H1 (cell line): Measurements from ENCODE around the gene PATJ. TPM values are rescaled to one million over a fixed set of nuclear protein-coding genes. Genes with fewer than 3 reads are reported as not detected.

Source experiments
- CBX5 ChIP-seq: fragments of 300-800, 300-1000 bp; sonication (generic); IDR thresholded peaks from 2 replicates; pipeline ENCODE4 v1.7.1; 2016; ENCODE audit warnings: antibody characterized with exemption, low read length, low read depth
- CTBP2 ChIP-seq: IDR thresholded peaks from 2 replicates; pipeline ENCODE4 v1.7.0; 2011; ENCODE audit warnings: borderline replicate concordance, mild to moderate bottlenecking, moderate library complexity, mixed read lengths, low read length; ENCODE audit not compliant: insufficient read depth, insufficient read length
- EP300 ChIP-seq, 2 experiments: IDR thresholded peaks; 1 replicate in 1 of 2; 2 replicates in 1 of 2; pipeline ENCODE4 v1.6.1; 2011 to 2012; ENCODE audit warnings: low read depth in 2 of 2, low read length in 2 of 2, mild to moderate bottlenecking in 2 of 2, borderline replicate concordance in 1 of 2, inconsistent platforms in 1 of 2, moderate library complexity in 1 of 2
- JUND ChIP-seq: IDR thresholded peaks from 2 replicates; pipeline ENCODE4 v1.6.1; 2011; ENCODE audit warnings: mild to moderate bottlenecking, improper control_type of control experiment, low read length
- RAD21 ChIP-seq, 2 experiments: IDR thresholded peaks in 1 of 2; conservative IDR thresholded peaks in 1 of 2; 2 replicates each; pipeline ENCODE4 v1.6.1; 2011; ENCODE audit warnings: low read depth in 2 of 2, low read length in 2 of 2, improper control_type of control experiment in 1 of 2, inconsistent platforms in 1 of 2, mild to moderate bottlenecking in 1 of 2, moderate library complexity in 1 of 2
- RFX5 ChIP-seq: IDR thresholded peaks from 2 replicates; pipeline ENCODE4 v1.6.1; 2011; ENCODE audit warnings: low read depth, low read length, improper control_type of control experiment, borderline replicate concordance
- SIN3A ChIP-seq, 2 experiments: IDR thresholded peaks in 1 of 2; conservative IDR thresholded peaks in 1 of 2; 2 replicates each; pipeline ENCODE4 v1.6.1; 2011 to 2012; ENCODE audit warnings: low read length in 2 of 2, improper control_type of control experiment in 1 of 2, low read depth in 1 of 2, mild to moderate bottlenecking in 1 of 2
- polyA plus RNA-seq, 7 experiments: library from polyadenylated mRNA; depleted of rRNA in 3 of 7; stranded (reverse) in 5 of 7; unstranded in 2 of 7; fragments of >200 nt in 5 of 7; fragments of 200-250 nt in 2 of 7; gene quantifications; 1 replicate in 5 of 7; 2 replicates in 1 of 7; 4 replicates in 1 of 7; pipeline versions ENCODE4 v1.2.1 to v1.2.3, GENCODE V29; 2011 to 2013; ENCODE audit warnings: missing spikeins in 2 of 7, mixed read lengths in 2 of 7
- total RNA-seq: library from RNA; stranded (reverse); fragmentation: NEBNext Ultra II Directional; extraction: Animal tissue kit (Norgen Biotek cat#: 25700); gene quantifications from 2 replicates; pipeline ENCODE4 v1.2.1, GENCODE V29; 2021
- TF ChIP-seq, protein P1 (sequence below): fragments of 300-600 bp; sonication (generic); IDR thresholded peaks from 2 replicates; pipeline ENCODE4 v1.7.1; 2012; ENCODE audit warnings: low read length, moderate library complexity, mild to moderate bottlenecking, inconsistent platforms; ENCODE audit not compliant: insufficient replicate concordance
- TF ChIP-seq, protein P2 (sequence below): IDR thresholded peaks from 2 replicates; pipeline ENCODE4 v1.6.1; 2012; ENCODE audit warnings: inconsistent platforms

Gene PATJ
- total and polyA plus RNA-seq, 2 of the 8 experiments (the other 6 are each of a cell fraction or from before 2014, with no cell fraction given): 8.2 to 55.6 TPM

DNA sequence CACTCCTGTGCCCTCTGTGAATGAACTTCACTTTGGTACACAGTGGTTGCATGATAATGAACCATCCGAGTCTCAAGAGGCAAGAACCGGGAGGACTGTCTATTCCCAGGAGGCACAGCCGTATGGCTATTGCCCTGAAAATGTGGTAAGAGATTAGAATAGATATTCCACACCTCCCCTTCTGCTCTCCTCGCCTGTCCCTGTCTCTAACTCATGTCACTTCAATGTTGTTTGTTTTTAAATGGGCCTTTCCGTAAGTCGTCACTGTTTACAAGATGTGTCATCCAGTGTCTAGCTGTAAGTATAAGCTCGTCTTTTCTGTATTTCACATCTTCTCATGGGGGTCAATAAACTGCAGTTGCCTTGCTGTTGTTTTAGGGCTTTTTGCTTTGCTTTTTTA is 122.2 kb downstream of the PATJ start (continued):
- TF ChIP-seq, protein P1, sequence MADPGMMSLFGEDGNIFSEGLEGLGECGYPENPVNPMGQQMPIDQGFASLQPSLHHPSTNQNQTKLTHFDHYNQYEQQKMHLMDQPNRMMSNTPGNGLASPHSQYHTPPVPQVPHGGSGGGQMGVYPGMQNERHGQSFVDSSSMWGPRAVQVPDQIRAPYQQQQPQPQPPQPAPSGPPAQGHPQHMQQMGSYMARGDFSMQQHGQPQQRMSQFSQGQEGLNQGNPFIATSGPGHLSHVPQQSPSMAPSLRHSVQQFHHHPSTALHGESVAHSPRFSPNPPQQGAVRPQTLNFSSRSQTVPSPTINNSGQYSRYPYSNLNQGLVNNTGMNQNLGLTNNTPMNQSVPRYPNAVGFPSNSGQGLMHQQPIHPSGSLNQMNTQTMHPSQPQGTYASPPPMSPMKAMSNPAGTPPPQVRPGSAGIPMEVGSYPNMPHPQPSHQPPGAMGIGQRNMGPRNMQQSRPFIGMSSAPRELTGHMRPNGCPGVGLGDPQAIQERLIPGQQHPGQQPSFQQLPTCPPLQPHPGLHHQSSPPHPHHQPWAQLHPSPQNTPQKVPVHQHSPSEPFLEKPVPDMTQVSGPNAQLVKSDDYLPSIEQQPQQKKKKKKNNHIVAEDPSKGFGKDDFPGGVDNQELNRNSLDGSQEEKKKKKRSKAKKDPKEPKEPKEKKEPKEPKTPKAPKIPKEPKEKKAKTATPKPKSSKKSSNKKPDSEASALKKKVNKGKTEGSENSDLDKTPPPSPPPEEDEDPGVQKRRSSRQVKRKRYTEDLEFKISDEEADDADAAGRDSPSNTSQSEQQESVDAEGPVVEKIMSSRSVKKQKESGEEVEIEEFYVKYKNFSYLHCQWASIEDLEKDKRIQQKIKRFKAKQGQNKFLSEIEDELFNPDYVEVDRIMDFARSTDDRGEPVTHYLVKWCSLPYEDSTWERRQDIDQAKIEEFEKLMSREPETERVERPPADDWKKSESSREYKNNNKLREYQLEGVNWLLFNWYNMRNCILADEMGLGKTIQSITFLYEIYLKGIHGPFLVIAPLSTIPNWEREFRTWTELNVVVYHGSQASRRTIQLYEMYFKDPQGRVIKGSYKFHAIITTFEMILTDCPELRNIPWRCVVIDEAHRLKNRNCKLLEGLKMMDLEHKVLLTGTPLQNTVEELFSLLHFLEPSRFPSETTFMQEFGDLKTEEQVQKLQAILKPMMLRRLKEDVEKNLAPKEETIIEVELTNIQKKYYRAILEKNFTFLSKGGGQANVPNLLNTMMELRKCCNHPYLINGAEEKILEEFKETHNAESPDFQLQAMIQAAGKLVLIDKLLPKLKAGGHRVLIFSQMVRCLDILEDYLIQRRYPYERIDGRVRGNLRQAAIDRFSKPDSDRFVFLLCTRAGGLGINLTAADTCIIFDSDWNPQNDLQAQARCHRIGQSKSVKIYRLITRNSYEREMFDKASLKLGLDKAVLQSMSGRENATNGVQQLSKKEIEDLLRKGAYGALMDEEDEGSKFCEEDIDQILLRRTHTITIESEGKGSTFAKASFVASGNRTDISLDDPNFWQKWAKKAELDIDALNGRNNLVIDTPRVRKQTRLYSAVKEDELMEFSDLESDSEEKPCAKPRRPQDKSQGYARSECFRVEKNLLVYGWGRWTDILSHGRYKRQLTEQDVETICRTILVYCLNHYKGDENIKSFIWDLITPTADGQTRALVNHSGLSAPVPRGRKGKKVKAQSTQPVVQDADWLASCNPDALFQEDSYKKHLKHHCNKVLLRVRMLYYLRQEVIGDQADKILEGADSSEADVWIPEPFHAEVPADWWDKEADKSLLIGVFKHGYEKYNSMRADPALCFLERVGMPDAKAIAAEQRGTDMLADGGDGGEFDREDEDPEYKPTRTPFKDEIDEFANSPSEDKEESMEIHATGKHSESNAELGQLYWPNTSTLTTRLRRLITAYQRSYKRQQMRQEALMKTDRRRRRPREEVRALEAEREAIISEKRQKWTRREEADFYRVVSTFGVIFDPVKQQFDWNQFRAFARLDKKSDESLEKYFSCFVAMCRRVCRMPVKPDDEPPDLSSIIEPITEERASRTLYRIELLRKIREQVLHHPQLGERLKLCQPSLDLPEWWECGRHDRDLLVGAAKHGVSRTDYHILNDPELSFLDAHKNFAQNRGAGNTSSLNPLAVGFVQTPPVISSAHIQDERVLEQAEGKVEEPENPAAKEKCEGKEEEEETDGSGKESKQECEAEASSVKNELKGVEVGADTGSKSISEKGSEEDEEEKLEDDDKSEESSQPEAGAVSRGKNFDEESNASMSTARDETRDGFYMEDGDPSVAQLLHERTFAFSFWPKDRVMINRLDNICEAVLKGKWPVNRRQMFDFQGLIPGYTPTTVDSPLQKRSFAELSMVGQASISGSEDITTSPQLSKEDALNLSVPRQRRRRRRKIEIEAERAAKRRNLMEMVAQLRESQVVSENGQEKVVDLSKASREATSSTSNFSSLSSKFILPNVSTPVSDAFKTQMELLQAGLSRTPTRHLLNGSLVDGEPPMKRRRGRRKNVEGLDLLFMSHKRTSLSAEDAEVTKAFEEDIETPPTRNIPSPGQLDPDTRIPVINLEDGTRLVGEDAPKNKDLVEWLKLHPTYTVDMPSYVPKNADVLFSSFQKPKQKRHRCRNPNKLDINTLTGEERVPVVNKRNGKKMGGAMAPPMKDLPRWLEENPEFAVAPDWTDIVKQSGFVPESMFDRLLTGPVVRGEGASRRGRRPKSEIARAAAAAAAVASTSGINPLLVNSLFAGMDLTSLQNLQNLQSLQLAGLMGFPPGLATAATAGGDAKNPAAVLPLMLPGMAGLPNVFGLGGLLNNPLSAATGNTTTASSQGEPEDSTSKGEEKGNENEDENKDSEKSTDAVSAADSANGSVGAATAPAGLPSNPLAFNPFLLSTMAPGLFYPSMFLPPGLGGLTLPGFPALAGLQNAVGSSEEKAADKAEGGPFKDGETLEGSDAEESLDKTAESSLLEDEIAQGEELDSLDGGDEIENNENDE: no peak
- no peak for TF ChIP-seq JUND
- TF ChIP-seq CTBP2: no peak
- TF ChIP-seq SIN3A (conservative IDR thresholded peaks at IDR 0.05 in 1 of 2, IDR thresholded peaks at IDR 0.05 in 1 of 2; ENCODE audit: low read depth in 1 of 2, low read length in 2 of 2): no peak
- no peak for TF ChIP-seq EP300 (IDR thresholded peaks at IDR 0.05; ENCODE audit: borderline replicate concordance in 1 of 2, low read depth in 2 of 2, low read length in 2 of 2)
- no peak for TF ChIP-seq CBX5
- TF ChIP-seq, protein P2, sequence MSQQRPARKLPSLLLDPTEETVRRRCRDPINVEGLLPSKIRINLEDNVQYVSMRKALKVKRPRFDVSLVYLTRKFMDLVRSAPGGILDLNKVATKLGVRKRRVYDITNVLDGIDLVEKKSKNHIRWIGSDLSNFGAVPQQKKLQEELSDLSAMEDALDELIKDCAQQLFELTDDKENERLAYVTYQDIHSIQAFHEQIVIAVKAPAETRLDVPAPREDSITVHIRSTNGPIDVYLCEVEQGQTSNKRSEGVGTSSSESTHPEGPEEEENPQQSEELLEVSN: no peak
- TF ChIP-seq RFX5: no peak
- TF ChIP-seq RAD21 (IDR thresholded peaks at IDR 0.05 in 1 of 2, conservative IDR thresholded peaks at IDR 0.05 in 1 of 2; ENCODE audit: low read depth in 2 of 2, low read length in 2 of 2): no peak
